GM18505 (cell line): Measurements from ENCODE around the gene TMEM92.

Source experiments
- ATAC-seq: cut with Tn5 transposase; IDR thresholded peaks from one replicate; pipeline ENCODE4 v1.9.1; 2021; ENCODE audit not compliant: unreplicated experiment
- POLR2A ChIP-seq: IDR thresholded peaks from 4 replicates; pipeline ENCODE4 v1.6.1; 2011; ENCODE audit warnings: borderline replicate concordance; ENCODE audit not compliant: insufficient read depth, insufficient read length; ENCODE audit errors: extremely low read depth

The TMEM92 gene

DNA sequence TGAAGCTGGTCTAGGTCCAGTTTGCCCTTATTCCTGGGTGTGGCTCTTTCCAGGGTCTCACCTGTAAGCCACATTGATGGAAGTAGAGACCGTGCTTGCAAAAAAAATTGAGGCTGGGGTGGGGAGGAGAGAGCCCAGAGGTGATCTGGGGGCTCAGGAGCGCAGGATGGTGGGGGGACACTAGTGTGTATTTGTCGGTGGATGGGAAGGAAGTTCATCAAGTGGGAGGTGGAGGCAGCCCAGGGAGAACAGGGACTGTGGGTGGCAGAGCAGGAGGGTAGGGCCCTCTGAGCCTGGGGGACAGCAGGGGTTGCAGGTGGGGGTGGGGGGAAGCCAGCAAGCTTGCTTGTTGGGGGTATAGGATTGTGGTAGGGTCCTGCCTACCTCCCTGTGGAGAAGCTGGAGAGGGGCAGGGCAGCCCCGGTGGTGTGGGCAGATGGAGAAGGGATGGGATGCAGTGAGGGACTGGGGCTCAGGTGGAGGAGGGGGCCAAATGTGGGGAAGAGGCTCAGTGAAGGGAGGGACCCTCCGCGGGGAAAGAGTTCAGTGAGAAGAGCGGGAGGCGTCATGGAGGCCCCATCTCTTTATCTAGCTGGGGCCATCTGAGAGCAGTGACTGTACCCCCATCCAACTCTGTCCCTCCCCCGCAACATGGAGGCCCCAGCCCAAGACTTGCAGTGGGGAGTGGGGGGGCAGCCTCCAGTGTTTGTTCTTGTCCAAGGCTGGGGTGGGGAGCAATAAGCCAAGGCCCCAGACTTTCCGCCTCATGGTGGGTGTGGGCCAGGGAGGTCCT is 17.2 kb upstream of the TMEM92 start:
- ATAC-seq: no peak
- no peak for TF ChIP-seq POLR2A

DNA sequence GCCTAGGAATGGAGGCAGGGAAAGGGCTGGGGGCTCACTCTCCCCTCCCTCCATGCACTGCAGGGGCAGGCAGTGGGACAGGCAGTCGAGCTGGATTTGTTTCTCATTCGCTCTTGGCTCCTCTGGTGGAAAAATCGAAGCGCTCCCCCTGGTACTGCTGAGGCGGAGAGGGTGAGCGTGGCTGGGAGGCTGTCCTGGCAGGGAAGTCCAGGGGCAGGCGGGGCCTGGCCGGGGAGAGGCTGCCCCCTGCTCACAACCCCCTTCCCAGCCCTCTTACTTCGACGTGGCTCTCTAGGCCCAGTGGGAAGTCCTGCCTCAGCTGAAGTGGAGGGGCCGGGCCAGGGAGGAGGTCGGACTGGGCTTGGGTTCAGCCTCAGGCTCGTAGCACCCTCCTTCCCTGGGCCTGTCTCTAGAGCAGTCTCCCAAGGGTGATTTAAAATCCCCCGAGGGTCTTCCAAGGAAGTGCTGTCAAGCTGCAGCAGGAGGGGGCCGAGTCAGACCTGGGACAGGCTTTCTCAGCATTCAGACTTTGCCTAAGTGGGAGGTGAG is 16.5 kb upstream of the TMEM92 start:
- no peak for TF ChIP-seq POLR2A
- ATAC-seq: no peak

DNA sequence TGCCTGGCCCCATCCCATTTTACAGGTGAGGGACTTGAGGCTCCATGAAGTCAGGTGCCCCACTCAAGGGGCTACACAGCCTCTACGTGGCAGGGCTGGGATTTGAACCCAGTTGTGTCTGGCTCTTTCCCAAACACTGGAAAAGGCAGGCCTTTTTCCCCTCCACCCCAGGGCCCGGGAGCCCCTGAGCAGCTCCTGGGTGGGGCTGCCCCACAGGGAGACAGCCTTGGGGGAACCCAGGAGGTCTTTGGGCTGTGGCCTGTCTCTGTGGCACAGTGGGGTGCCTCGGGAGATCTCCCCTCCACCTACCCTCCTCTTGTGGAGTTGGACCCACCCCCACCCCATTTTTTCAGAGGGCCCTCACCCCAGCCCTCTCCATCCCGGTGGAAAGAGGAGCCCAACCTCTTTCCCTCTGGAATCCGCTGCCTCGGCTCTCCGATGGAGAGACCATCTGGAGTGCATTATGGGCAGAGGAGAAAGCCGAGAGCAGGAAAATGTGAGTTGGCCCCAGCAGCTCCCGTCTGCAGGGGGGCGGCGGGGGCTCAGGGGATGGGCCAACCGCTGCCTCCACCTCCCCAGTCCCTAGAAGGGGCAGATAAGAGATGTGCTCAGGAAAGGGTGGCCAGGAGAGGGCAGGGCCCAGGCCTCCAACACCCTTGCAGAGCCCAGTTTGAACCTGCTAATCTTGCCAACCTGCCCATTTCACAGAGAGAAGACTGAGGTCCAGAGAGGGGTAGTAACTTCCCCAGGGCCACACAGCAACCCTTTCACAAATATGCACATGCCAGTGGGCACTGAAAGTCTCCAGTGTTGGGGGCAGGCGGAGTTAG is 15.4 kb upstream of the TMEM92 start:
- no peak for TF ChIP-seq POLR2A
- ATAC-seq: no peak

- TF ChIP-seq POLR2A: no peak
- no peak for ATAC-seq
These were observed 14.6 kb upstream of the TMEM92 start for GRCh38 chr17:50259477-50260324.

DNA sequence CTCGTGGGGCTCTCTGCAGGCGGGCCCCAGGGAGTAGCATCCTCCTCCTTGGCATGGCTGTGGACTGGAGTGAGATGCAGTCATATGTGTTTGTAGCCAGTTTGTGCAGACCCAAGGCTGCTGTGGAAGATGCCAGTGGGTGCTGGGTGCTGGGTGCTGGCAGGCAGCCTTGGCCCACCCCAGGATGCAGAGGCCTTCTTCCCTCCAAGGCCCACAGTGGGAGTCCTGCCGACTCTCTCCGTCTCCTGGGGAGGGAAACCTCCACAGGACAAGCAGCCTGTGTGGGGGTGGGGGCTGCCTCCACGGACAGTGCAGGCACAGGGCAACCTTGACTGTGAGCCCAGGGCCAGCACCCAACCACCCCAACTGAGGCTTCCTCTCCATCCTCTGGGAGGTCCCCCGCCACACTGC is 13.8 kb upstream of the TMEM92 start:
- no peak for TF ChIP-seq POLR2A
- ATAC-seq: no peak

DNA sequence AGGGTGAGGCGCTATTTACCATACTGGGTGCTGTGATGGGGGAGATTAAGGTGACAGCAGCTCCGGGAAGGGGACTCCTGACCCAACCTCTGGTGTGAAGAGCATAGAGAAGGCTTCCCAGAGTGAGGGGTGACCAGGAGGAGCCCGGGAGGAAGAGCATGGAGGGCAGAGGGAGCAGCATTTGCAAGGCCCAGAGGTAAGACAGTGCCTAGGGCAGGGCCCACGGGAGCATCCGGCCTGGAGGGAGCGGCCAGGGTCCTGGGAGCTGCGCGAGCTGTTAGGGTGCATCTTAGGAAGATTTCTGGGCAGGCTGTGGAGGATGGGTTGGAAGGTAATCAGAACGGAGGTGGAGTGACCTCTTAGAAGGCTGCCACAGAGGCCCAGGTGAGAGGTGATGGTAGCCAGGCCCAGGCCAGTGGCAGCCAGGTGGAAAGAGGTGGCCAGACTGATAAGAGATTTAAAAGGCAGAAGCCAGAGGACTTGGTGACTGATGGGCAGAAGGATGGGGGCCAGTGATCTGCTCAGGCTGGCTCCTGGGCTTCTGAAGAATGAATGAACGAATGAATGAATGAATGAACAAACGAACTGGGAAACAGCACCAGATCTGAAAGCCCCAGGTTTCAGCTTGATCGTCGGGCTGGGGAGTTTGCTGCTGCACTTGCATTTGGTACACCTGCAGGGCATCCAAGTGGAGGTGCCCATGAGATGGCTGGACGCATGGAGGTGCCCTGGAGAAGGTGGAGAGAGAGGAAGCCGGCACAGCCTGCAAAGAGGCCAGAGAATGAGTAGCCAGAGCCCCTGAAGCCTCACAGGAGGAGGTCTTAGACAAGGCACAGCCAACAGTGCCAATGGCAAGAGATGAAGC is 13.0 kb upstream of the TMEM92 start:
- TF ChIP-seq POLR2A: no peak
- ATAC-seq: no peak

GRCh38 chr17:50262001-50262794 is 12.1 kb upstream of the TMEM92 start:
- ATAC-seq: no peak
- no peak for TF ChIP-seq POLR2A

- ATAC-seq: no peak
These were observed 10.7 kb upstream of the TMEM92 start for GRCh38 chr17:50263331-50264262.

GRCh38 chr17:50264263-50265113 is 9.8 kb upstream of the TMEM92 start:
- TF ChIP-seq POLR2A: no peak
- ATAC-seq: no peak

More at GRCh38 chr17:50263331-50264262, 10.7 kb upstream of the TMEM92 start:
- no peak for TF ChIP-seq POLR2A

DNA sequence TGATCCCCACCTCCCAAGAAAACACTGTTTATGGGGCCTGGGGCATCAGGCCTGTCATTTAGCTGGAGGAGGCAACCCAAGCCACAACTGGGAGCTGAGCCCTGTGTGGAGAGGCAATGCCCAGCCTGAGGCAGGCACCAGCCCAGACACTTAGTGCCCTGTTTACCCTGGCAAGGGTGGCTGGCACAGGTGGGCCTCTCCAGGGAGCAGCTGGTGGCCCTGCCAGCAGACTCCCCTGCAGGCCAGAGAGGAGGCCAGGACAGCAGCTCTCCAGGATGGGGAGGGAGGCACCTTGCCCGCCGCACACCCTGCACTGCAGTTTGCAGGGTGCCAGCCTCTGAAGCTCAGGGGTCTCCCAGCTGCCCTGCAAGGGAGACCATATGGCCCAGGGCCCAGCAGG is 9.1 kb upstream of the TMEM92 start:
- no peak for TF ChIP-seq POLR2A

More for the DNA sequence above, 9.1 kb upstream of the TMEM92 start:
- ATAC-seq: no peak
